HCT116 (cell line): ENCODE measurements around the gene ANXA4. TPM values are rescaled to one million over a fixed set of nuclear protein-coding genes. Genes with fewer than 3 reads are reported as not detected.

Source experiments
- ATAC-seq: fragments of 200-7000 bp; cut with Tn5 transposase; 2 replicates; pipeline ENCODE4 v1.9.1; 2020; ENCODE audit warnings: mild to moderate bottlenecking, moderate library complexity
- BruUV-seq: library from RNA; stranded (reverse); fragments of 400-500 nt; replicated peaks from 2 replicates; lab custom pipeline; 2021; lab: Mats Ljungman, UMichigan
- CTCF ChIA-PET: fragments of 300-600 bp; sonication (Branson Sonifier 250); formaldehyde crosslinking; loops from one replicate; lab custom pipeline; 2021; ENCODE audit warnings: antibody characterized with exemption; lab: Charles Lee
- POLR2A ChIA-PET: fragments of 300-600, 350-600 bp; sonication (Branson Sonifier 250); formaldehyde crosslinking; loops from one replicate; lab custom pipeline; 2021; ENCODE audit warnings: antibody characterized with exemption; lab: Charles Lee
- RAD21 ChIA-PET, 2 experiments: fragments of 300-600 bp; sonication (Branson Sonifier 250); formaldehyde crosslinking; loops; one replicate each; lab custom pipeline; 2023; ENCODE audit warnings: low total read pairs in 2 of 2; ENCODE audit not compliant: uncharacterized antibody in 2 of 2, unreplicated experiment in 2 of 2, low non-redundant PET in 1 of 2; lab: Charles Lee
- DNase-seq: peaks from one replicate; pipeline ENCODE4 v3.0.0-alpha.2; 2010; ENCODE audit warnings: low read depth, low spot score
- H2AFZ ChIP-seq: fragments of 200-600 bp; shearing (Covaris generic), sonication (generic); 2 replicates; pipeline ENCODE4 v1.6.1; 2017; ENCODE audit warnings: low read depth, mixed run types, mixed read lengths, antibody characterized with exemption, low read length; ENCODE audit not compliant: poor library complexity, severe bottlenecking
- H3K27ac ChIP-seq: 2 replicates; pipeline ENCODE4 v1.5.1; 2012; ENCODE audit warnings: low read depth, low read length
- H3K27me3 ChIP-seq: fragments of 200-600 bp; sonication (generic); 2 replicates; pipeline ENCODE4 v1.6.1; 2016; ENCODE audit warnings: mixed run types, low read length, mixed read lengths; ENCODE audit not compliant: insufficient read depth
- H3K36me3 ChIP-seq, 2 experiments: fragments of 200-500 bp in 1 of 2; fragments of 200-600 bp in 1 of 2; sonication (Bioruptor generic) in 1 of 2; sonication (generic) in 1 of 2; 2 replicates each; pipeline versions ENCODE4 v1.5.1 to v1.6.1; 2014 to 2016; ENCODE audit warnings: low read length in 2 of 2, inconsistent platforms in 1 of 2, mixed read lengths in 1 of 2, mixed run types in 1 of 2; ENCODE audit not compliant: insufficient read depth in 2 of 2, control insufficient read depth in 1 of 2
- H3K4me1 ChIP-seq, 2 experiments: fragments of 200-600 bp in 1 of 2; sonication (generic) in 1 of 2; 2 replicates each; pipeline versions ENCODE4 v1.5.1 to v1.6.1; 2012 to 2017; ENCODE audit warnings: low read length in 2 of 2, inconsistent platforms in 1 of 2, mild to moderate bottlenecking in 1 of 2, mixed read lengths in 1 of 2, mixed run types in 1 of 2, moderate library complexity in 1 of 2; ENCODE audit not compliant: insufficient read depth in 2 of 2, control insufficient read depth in 1 of 2
- H3K4me2 ChIP-seq: fragments of 200-600 bp; sonication (generic); 2 replicates; pipeline ENCODE4 v1.6.1; 2017; ENCODE audit warnings: mixed run types, low read length, mixed read lengths
- H3K4me3 ChIP-seq, 2 experiments: fragments of 200-600 bp in 1 of 2; sonication (generic) in 1 of 2; replicated peaks in 1 of 2; 2 replicates each; pipeline ENCODE4 v1.5.1; 2011 to 2016; ENCODE audit warnings: low read length in 2 of 2, control low read depth in 1 of 2, low read depth in 1 of 2, mild to moderate bottlenecking in 1 of 2, mixed read lengths in 1 of 2, mixed run types in 1 of 2
- H3K79me2 ChIP-seq: fragments of 200-600 bp; sonication (generic); 2 replicates; pipeline ENCODE4 v1.6.1; 2017; ENCODE audit warnings: mild to moderate bottlenecking, mixed run types, low read length, moderate library complexity, mixed read lengths; ENCODE audit not compliant: insufficient read depth
- H3K9ac ChIP-seq: fragments of 200-600 bp; sonication (generic); 2 replicates; pipeline ENCODE4 v1.6.1; 2016; ENCODE audit warnings: low read length, mixed read lengths
- H3K9me2 ChIP-seq: fragments of 200-600 bp; sonication (generic), shearing (Covaris generic); 2 replicates; pipeline ENCODE4 v1.6.1; 2017; ENCODE audit warnings: mixed run types, mild to moderate bottlenecking, moderate library complexity; ENCODE audit not compliant: insufficient read depth
- H3K9me3 ChIP-seq, 2 experiments: fragments of 200-500 bp in 1 of 2; fragments of 200-600 bp in 1 of 2; sonication (Bioruptor generic) in 1 of 2; sonication (generic) in 1 of 2; 2 replicates each; pipeline ENCODE4 v1.6.1; 2014 to 2017; ENCODE audit warnings: low read length in 2 of 2, mixed read lengths in 2 of 2, inconsistent platforms in 1 of 2, low read depth in 1 of 2, mild to moderate bottlenecking in 1 of 2, mixed run types in 1 of 2, moderate library complexity in 1 of 2; ENCODE audit not compliant: control insufficient read depth in 1 of 2, insufficient read depth in 1 of 2
- H4K20me1 ChIP-seq: fragments of 200-600 bp; sonication (generic), shearing (Covaris generic); 2 replicates; pipeline ENCODE4 v1.6.1; 2017; ENCODE audit warnings: mixed run types, mild to moderate bottlenecking, moderate library complexity; ENCODE audit not compliant: insufficient read depth
- CEBPB ChIP-seq: IDR thresholded peaks from 2 replicates; pipeline ENCODE4 v1.6.1; 2012; ENCODE audit warnings: low read depth
- FOSL1 ChIP-seq: IDR thresholded peaks from 2 replicates; pipeline ENCODE4 v1.6.1; 2012; ENCODE audit warnings: low read depth
- POLR2AphosphoS5 ChIP-seq: IDR thresholded peaks from 2 replicates; pipeline ENCODE4 v1.6.1; 2011; ENCODE audit warnings: mild to moderate bottlenecking, low read depth, low read length, moderate library complexity
- RAD21 ChIP-seq: IDR thresholded peaks from 2 replicates; pipeline ENCODE4 v1.6.1; 2012; ENCODE audit warnings: low read depth, mild to moderate bottlenecking
- TCF7L2 ChIP-seq: IDR thresholded peaks from 2 replicates; pipeline ENCODE4 v1.7.0; 2011; ENCODE audit warnings: borderline replicate concordance, inconsistent platforms; ENCODE audit not compliant: insufficient read depth, insufficient read length; ENCODE audit errors: extremely low read depth
- YY1 ChIP-seq: IDR thresholded peaks from 2 replicates; pipeline ENCODE4 v1.6.1; 2011; ENCODE audit warnings: low read length, low read depth, moderate library complexity, mild to moderate bottlenecking; ENCODE audit not compliant: insufficient replicate concordance; ENCODE audit errors: extremely low read depth
- intact Hi-C: fragments of 100-400 bp; cut with micrococcal nuclease; formaldehyde crosslinking; loops from 2 replicates; pipeline ENCODE4 v1.10.0; 2022
- total RNA-seq: library from RNA; stranded (reverse); gene quantifications from one replicate; pipeline ENCODE4 v1.2.1, GENCODE V29; 2021; ENCODE audit not compliant: unreplicated experiment

Gene ANXA4
- total RNA-seq, 1 experiment from 2014 or later: 64.6 TPM

DNA sequence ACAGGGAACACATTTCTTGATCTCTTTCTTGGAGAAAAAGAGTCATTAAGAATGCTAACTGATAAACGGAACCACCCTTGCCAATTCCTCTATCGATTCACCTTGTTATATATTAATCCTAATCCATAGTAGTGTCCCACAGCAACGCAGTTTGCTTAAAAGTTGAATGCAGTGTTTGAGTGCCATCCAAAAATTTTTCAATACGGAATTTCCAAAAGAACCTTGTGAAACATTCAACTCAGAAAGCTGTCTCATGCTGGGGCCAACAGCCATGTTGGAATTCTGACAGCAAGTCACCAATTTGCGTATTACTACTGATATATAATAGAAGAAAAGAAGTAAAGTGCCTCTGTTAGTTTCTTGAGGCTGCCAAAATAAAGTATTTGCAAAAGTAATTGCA, 42.3 kb downstream of the ANXA4 start (continued):
- TF ChIP-seq TCF7L2 (no peak), YY1 (no peak)

DNA sequence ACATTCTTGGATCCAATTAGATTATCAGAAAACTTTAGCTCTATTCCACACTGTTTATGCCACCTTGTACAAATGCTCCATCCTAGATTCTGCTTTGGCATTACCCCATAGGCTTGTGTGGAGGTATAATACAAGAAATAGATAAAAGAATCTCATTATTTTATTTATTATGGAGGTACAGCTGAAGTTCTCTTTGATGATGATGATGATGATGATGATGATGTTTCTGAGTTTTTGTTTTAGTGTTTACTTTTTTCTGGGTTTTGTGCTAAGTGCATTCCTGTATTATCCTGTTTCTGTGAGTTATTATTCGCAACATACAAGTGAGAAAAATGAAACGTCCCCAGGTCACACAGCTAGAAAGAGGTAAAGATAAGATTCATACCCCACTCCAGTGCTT, 43.4 kb downstream of the ANXA4 start:
- Histone ChIP-seq H3K4me3 (no peak overlapping the region), H3K9me2 (no peaks in the 10 kb centered on the region), H3K27ac (no peak overlapping the region), H4K20me1 (no peaks in the 10 kb centered on the region), H2AFZ (no peak overlapping the region)
- DNase-seq: no peak
- no TSS peak for BruUV-seq
- POLR2A ChIA-PET: no interaction called here
- TF ChIP-seq RAD21 (no peak), CEBPB (no peak), POLR2AphosphoS5 (no peak), FOSL1 (no peak)
- TF ChIP-seq, all 23 proteins: peak for 0
- H3K9ac ChIP-seq: no peak overlapping the region
- CTCF ChIA-PET: no interaction called here
- no peaks in the 10 kb centered on the region for H3K9me3 ChIP-seq
- no peak overlapping the region for H3K4me2 ChIP-seq
- H3K36me3 ChIP-seq: no peaks in the 10 kb centered on the region
- RAD21 ChIA-PET: no interaction called here
- intact Hi-C loops: no loop called here
- H3K4me1 ChIP-seq: peaks cover 17% of the 10 kb centered on the region in 2 experiments
- H3K27me3 ChIP-seq: no peaks in the 10 kb centered on the region
- ATAC-seq: no peak
- no peaks in the 10 kb centered on the region for H3K79me2 ChIP-seq

DNA sequence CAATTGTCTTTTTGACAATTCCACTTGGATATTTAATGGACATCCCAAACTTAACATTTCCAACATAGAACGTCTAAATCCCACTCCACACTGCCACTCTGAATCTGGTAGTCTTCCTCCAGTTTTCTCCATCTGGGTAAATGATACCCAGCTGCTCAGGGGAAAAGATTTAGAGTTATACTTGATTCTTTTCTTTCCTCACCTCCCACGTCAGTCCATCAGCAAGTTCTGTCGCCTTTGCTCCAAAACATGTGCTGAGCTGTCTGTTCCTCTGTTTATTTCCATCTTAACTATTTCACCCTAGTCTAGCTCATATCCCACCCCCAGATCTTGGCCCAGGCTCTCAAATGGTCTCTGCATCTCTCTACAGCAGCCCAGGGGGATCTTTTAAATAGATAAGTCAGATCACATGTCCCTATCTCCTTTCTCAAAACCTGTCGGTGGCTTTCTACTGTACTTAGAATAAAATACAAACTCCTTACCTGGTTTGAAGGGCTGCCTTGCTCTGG, 44.2 kb downstream of the ANXA4 start:
- no TSS peak for BruUV-seq
- Histone ChIP-seq H3K27me3 (no peaks in the 10 kb centered on the region), H3K4me2 (no peak overlapping the region), H3K9me2 (no peaks in the 10 kb centered on the region), H3K9me3 (no peaks in the 10 kb centered on the region), H2AFZ (no peak overlapping the region), H3K4me3 (no peak overlapping the region), H3K9ac (no peak overlapping the region), H3K4me1 (peaks cover 9 to 10% of the 10 kb centered on the region in 2 experiments), H3K27ac (no peak overlapping the region), H4K20me1 (no peaks in the 10 kb centered on the region), H3K36me3 (no peaks in the 10 kb centered on the region), H3K79me2 (no peaks in the 10 kb centered on the region)
- CTCF ChIA-PET: no interaction called here
- no peak for DNase-seq
- POLR2A ChIA-PET: no interaction called here
- no peak for TF ChIP-seq TCF7L2
- no peak for ATAC-seq
- intact Hi-C loops: no loop called here
- RAD21 ChIA-PET: no interaction called here
